HEK293 (cell line): ENCODE data around the gene PHKG2.

Source experiments
- CTCF ChIA-PET: fragments of 350-600 bp; formaldehyde crosslinking; extraction: SDS; loops from one replicate; lab custom pipeline; 2021; ENCODE audit warnings: antibody characterized with exemption; lab: Yijun Ruan, JAX
- POLR2A ChIA-PET: fragments of 300-600 bp; formaldehyde crosslinking; extraction: SDS; loops from one replicate; lab custom pipeline; 2020; ENCODE audit warnings: antibody characterized with exemption, inconsistent platforms; lab: Yijun Ruan, JAX
- H3K27ac ChIP-seq: fragments of 200-500 bp; sonication (Bioruptor generic); 2 replicates; pipeline ENCODE4 v1.5.1; 2014; ENCODE audit warnings: low read depth, low read length, control low read depth, inconsistent platforms; ENCODE audit errors: extremely low read depth
- H3K36me3 ChIP-seq, 2 experiments: fragments of 200-500 bp in 1 of 2; sonication (Bioruptor generic) in 1 of 2; 1 replicate in 1 of 2; 2 replicates in 1 of 2; pipeline ENCODE4 v1.5.1; 2014 to 2017; ENCODE audit warnings: inconsistent platforms in 2 of 2, low read length in 2 of 2; ENCODE audit not compliant: control insufficient read depth in 2 of 2, insufficient read depth in 1 of 2
- H3K4me1 ChIP-seq: fragments of 200-500 bp; sonication (Bioruptor generic); 2 replicates; pipeline ENCODE4 v1.5.1; 2014; ENCODE audit warnings: mild to moderate bottlenecking, low read length, inconsistent platforms; ENCODE audit not compliant: control insufficient read depth, insufficient read depth
- H3K4me3 ChIP-seq: 2 replicates; pipeline ENCODE4 v1.5.1; 2011; ENCODE audit warnings: low read depth, mild to moderate bottlenecking, control low read depth, low read length, moderate library complexity
- H3K9me3 ChIP-seq: fragments of 200-500 bp; sonication (Bioruptor generic); 2 replicates; pipeline ENCODE4 v1.5.1; 2014; ENCODE audit warnings: low read depth, low read length, inconsistent platforms; ENCODE audit not compliant: control insufficient read depth, insufficient read depth
- FEZF1 ChIP-seq: fragments of 450-650 bp; formaldehyde crosslinking; IDR thresholded peaks from 2 replicates; pipeline ENCODE4 v1.5.1; 2016; ENCODE audit warnings: missing biosample characterization, missing genetic modification characterization
- OVOL3 ChIP-seq: fragments of 450-650 bp; formaldehyde crosslinking; IDR thresholded peaks from 2 replicates; pipeline ENCODE4 v1.5.1; 2016; ENCODE audit warnings: missing biosample characterization, missing genetic modification characterization
- WT1 ChIP-seq: fragments of 450-650 bp; formaldehyde crosslinking; IDR thresholded peaks from 2 replicates; pipeline ENCODE4 v1.5.1; 2016; ENCODE audit warnings: missing biosample characterization, missing genetic modification characterization
- YY1 ChIP-seq: fragments of 450-650 bp; formaldehyde crosslinking; IDR thresholded peaks from 2 replicates; pipeline ENCODE4 v1.5.1; 2018; ENCODE audit warnings: missing biosample characterization, missing genetic modification characterization
- ZBTB20 ChIP-seq: fragments of 450-650 bp; formaldehyde crosslinking; IDR thresholded peaks from 2 replicates; pipeline ENCODE4 v1.5.1; 2016; ENCODE audit warnings: missing biosample characterization, missing genetic modification characterization
- ZBTB21 ChIP-seq: fragments of 450-650 bp; formaldehyde crosslinking; IDR thresholded peaks from 2 replicates; pipeline ENCODE4 v1.5.1; 2017; ENCODE audit warnings: missing biosample characterization, missing genetic modification characterization
- ZNF112 ChIP-seq: fragments of 450-650 bp; formaldehyde crosslinking; IDR thresholded peaks from 2 replicates; pipeline ENCODE4 v1.5.0; 2017; ENCODE audit warnings: missing biosample characterization, missing genetic modification characterization
- ZNF202 ChIP-seq: fragments of 450-650 bp; formaldehyde crosslinking; IDR thresholded peaks from 2 replicates; pipeline ENCODE4 v1.5.1; 2016; ENCODE audit warnings: missing biosample characterization, missing genetic modification characterization, borderline replicate concordance
- ZNF274 ChIP-seq, 2 experiments: fragments of 200-500 bp in 1 of 2; fragments of 450-650 bp in 1 of 2; sonication (Bioruptor generic) in 1 of 2; formaldehyde crosslinking in 1 of 2; IDR thresholded peaks; 2 replicates each; pipeline versions ENCODE4 v1.5.1 to v1.6.1; 2014 to 2016; ENCODE audit warnings: borderline replicate concordance in 1 of 2, inconsistent platforms in 1 of 2, low read length in 1 of 2, missing biosample characterization in 1 of 2, missing genetic modification characterization in 1 of 2
- ZNF335 ChIP-seq: fragments of 450-650 bp; formaldehyde crosslinking; conservative IDR thresholded peaks from 2 replicates; pipeline ENCODE4 v1.5.1; 2016; ENCODE audit warnings: missing biosample characterization, missing genetic modification characterization
- ZNF341 ChIP-seq: fragments of 450-650 bp; formaldehyde crosslinking; IDR thresholded peaks from 2 replicates; pipeline ENCODE4; 2016; ENCODE audit warnings: low read depth, missing biosample characterization, missing genetic modification characterization
- ZNF658 ChIP-seq: fragments of 450-650 bp; formaldehyde crosslinking; IDR thresholded peaks from 2 replicates; pipeline ENCODE4; 2016; ENCODE audit warnings: missing biosample characterization, missing genetic modification characterization
- ZNF707 ChIP-seq: fragments of 450-650 bp; formaldehyde crosslinking; IDR thresholded peaks from 2 replicates; pipeline ENCODE4 v1.5.1; 2016; ENCODE audit warnings: missing biosample characterization, missing genetic modification characterization
- ZNF768 ChIP-seq: fragments of 450-650 bp; formaldehyde crosslinking; IDR thresholded peaks from 2 replicates; pipeline ENCODE4 v1.5.1; 2018; ENCODE audit warnings: missing biosample characterization, mild to moderate bottlenecking, missing genetic modification characterization
- ZSCAN16 ChIP-seq: fragments of 450-650 bp; formaldehyde crosslinking; IDR thresholded peaks from 2 replicates; pipeline ENCODE4 v1.5.1; 2016; ENCODE audit warnings: missing biosample characterization, missing genetic modification characterization
- TF ChIP-seq, protein P1 (sequence below): fragments of 450-650 bp; formaldehyde crosslinking; IDR thresholded peaks from 2 replicates; pipeline ENCODE4 v1.5.1; 2017; ENCODE audit warnings: missing biosample characterization, missing genetic modification characterization
- TF ChIP-seq, protein P2 (sequence below): fragments of 450-650 bp; formaldehyde crosslinking; IDR thresholded peaks from 2 replicates; pipeline ENCODE4 v1.5.1; 2017; ENCODE audit warnings: missing biosample characterization, missing genetic modification characterization
- TF ChIP-seq, protein P3 (sequence below): fragments of 450-650 bp; formaldehyde crosslinking; conservative IDR thresholded peaks from 2 replicates; pipeline ENCODE4 v1.5.1; 2016; ENCODE audit warnings: low read depth, missing biosample characterization, missing genetic modification characterization

PHKG2 gene

DNA sequence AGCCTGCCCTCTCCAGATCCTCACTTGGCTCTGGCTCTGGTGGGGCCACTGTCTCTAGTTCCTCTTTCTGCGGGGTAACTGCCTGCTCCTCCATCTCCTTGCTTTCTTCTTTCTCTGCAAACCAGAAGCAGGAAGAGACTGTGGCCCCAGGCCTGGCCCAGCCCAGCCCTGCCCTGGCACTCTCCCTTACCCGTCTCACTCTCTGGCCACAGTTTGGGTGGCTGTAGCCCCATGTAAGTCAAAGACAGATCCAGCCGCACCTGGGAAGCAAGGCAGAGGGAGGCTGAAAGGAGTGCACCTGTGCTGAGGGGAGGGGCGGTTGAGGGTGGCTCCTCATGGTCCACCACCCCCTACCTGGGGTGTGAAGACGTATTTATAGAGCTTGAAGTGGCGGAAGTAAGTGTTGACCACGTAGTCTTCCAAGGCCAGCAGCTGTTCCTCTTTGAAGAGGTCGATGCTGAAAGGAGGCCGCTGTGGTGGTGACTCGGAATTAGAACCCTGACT lies 10.8 kb downstream of the PHKG2 start:
- no peak overlapping the region for H3K4me3 ChIP-seq
- TF ChIP-seq ZNF658 (tag by site-specific recombination) (no peak), ZNF274 (IDR thresholded peaks at IDR 0.05; ENCODE audit: low read length) (no peak), ZNF274 (tag by site-specific recombination; IDR thresholded peaks at IDR 0.05; ENCODE audit: borderline replicate concordance) (no peak), ZSCAN16 (tag by site-specific recombination) (no peak), OVOL3 (tag by site-specific recombination) (no peak), ZNF768 (tag by site-specific recombination) (no peak), ZNF202 (tag by site-specific recombination) (no peak), YY1 (tag by site-specific recombination) (no peak), ZBTB20 (no peak), ZNF707 (tag by site-specific recombination) (no peak), ZBTB21 (tag by site-specific recombination) (no peak), FEZF1 (tag by site-specific recombination) (no peak), ZNF112 (tag by site-specific recombination) (no peak)
- TF ChIP-seq, protein P1, sequence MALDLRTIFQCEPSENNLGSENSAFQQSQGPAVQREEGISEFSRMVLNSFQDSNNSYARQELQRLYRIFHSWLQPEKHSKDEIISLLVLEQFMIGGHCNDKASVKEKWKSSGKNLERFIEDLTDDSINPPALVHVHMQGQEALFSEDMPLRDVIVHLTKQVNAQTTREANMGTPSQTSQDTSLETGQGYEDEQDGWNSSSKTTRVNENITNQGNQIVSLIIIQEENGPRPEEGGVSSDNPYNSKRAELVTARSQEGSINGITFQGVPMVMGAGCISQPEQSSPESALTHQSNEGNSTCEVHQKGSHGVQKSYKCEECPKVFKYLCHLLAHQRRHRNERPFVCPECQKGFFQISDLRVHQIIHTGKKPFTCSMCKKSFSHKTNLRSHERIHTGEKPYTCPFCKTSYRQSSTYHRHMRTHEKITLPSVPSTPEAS (tag by site-specific recombination): no peak
- TF ChIP-seq, protein P2, sequence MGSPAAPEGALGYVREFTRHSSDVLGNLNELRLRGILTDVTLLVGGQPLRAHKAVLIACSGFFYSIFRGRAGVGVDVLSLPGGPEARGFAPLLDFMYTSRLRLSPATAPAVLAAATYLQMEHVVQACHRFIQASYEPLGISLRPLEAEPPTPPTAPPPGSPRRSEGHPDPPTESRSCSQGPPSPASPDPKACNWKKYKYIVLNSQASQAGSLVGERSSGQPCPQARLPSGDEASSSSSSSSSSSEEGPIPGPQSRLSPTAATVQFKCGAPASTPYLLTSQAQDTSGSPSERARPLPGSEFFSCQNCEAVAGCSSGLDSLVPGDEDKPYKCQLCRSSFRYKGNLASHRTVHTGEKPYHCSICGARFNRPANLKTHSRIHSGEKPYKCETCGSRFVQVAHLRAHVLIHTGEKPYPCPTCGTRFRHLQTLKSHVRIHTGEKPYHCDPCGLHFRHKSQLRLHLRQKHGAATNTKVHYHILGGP (tag by site-specific recombination): no peak
- TF ChIP-seq, all 188 proteins: peak for 0
- peaks cover 4% of the 10 kb centered on the region; the same call in 1 of the 2 replicates for H3K4me1 ChIP-seq
- H3K36me3 ChIP-seq: peaks cover 13 to 76% of the 10 kb centered on the region in 2 experiments; a peak in 2 of 3 replicates
- POLR2A ChIA-PET: interaction anchor here (0.5 to 4.9 kb wide), 3 partner anchors 11 to 381 kb away, joined by 3 to 47 read pairs (median 9); partner anchors contain the start of gene PHKG2
- H3K27ac ChIP-seq: no peak overlapping the region
- CTCF ChIA-PET: interaction anchor here (1.0 kb wide), 1 partner anchor 18 kb away, joined by 3 read pairs; no protein-coding TSS in a partner anchor
- no peaks in the 10 kb centered on the region for H3K9me3 ChIP-seq

DNA sequence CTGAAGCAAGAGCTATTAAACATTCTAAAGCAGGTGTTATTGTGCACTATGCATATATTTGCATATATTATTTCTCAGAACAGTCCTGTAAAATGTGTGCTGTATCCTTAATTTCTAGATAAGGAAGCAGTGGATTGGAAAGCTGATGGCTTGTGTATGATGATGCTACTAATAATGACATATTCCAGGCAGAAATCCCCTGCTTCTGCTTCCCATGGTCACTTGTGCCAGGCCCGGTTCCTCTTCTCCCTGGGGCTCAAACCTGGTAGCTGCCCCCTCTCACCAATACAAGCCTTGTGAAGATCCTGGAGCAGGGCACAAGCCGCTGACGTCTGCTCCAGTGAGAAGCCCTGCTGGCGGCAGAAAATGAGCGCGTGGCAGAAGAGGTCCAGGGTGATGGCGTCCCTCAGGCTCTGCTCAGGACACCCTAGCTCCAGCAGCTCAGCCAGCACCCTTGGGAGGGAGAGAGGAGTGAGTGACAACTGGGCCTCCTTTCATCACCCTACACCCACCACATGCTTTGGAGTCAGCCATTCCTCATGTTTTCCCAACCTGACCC lies 11.9 kb downstream of the PHKG2 start:
- POLR2A ChIA-PET: interaction anchor here (0.5 to 4.9 kb wide), 6 partner anchors 9 to 64 kb away, joined by 3 to 47 read pairs (median 5); partner anchors contain the start of gene PHKG2
- no peaks in the 10 kb centered on the region for H3K9me3 ChIP-seq
- no peak for TF ChIP-seq ZNF707 (tag by site-specific recombination)
- peak; percentile 53 for TF ChIP-seq ZNF335
- H3K36me3 ChIP-seq: peaks cover 5 to 76% of the 10 kb centered on the region in 2 experiments; a peak in 1 of 3 replicates
- CTCF ChIA-PET: interaction anchor here (0.6 to 1.0 kb wide), 5 partner anchors 17 to 689 kb away, joined by 3 to 4 read pairs (median 3); a partner anchor contains a TSS
- H3K4me3 ChIP-seq: no peak overlapping the region
- H3K4me1 ChIP-seq: peaks cover 4% of the 10 kb centered on the region; the same call in 1 of the 2 replicates
- H3K27ac ChIP-seq: no peak overlapping the region

DNA sequence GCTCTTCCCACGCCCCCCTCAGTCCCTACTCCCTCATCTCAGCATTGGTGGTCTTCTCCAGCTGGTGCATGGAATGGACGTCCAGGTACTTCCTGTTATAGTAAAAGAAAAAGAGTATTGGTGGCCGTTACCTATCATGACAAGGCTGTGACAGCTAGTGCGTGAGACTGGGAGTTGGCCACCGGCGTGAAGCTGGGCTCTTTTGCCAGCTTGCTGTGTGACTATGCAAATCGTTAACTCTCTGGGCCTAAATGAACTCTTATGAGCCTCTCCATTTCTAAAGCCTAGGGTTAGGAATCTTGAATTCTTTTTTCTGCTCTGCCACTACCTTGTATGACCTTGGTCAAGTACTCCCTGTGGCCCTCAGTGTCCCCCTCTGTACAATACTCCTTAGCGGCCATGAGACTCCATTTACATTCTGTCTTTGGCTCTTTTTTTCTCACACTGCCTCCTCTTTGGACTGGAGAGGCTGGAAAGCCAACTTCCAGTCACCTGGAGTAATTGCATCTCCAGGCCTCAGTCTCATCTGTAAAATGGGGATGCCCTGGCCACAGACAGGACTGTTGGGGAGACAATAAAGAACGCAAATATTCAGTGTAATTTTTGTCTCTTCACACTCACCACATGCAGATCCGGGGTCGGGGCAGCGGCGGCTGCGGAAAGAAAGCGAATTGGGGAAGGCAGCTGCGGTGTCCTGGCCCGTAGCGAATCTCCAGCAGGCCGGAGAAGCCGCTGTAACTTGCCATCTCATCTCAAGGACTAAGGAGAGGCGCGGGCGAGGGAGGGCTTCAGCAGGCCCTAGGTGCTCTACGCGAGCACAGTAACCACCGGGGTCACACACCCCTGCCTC lies 12.6 kb downstream of the PHKG2 start:
- Histone ChIP-seq H3K4me3 (peak overlapping the region; percentile 95), H3K36me3 (peaks cover 6 to 77% of the 10 kb centered on the region in 2 experiments; a peak in 1 of 3 replicates), H3K4me1 (peaks cover 4% of the 10 kb centered on the region; the same call in 1 of the 2 replicates), H3K9me3 (no peaks in the 10 kb centered on the region), H3K27ac (peak overlapping the region; percentile 83; the same call in 1 of the 2 replicates)
- ChIA-PET POLR2A (interaction anchor here (0.5 to 4.9 kb wide), 7 partner anchors 10 to 65 kb away, joined by 3 to 47 read pairs (median 5); partner anchors contain the start of gene PHKG2), CTCF (interaction anchor here (0.6 to 1.0 kb wide), 4 partner anchors 10 to 181 kb away, joined by 3 read pairs; a partner anchor contains a TSS)
- TF ChIP-seq WT1 (tag by site-specific recombination) (no peak), ZNF341 (tag by site-specific recombination) (peak; percentile 78)
- TF ChIP-seq, protein P3, sequence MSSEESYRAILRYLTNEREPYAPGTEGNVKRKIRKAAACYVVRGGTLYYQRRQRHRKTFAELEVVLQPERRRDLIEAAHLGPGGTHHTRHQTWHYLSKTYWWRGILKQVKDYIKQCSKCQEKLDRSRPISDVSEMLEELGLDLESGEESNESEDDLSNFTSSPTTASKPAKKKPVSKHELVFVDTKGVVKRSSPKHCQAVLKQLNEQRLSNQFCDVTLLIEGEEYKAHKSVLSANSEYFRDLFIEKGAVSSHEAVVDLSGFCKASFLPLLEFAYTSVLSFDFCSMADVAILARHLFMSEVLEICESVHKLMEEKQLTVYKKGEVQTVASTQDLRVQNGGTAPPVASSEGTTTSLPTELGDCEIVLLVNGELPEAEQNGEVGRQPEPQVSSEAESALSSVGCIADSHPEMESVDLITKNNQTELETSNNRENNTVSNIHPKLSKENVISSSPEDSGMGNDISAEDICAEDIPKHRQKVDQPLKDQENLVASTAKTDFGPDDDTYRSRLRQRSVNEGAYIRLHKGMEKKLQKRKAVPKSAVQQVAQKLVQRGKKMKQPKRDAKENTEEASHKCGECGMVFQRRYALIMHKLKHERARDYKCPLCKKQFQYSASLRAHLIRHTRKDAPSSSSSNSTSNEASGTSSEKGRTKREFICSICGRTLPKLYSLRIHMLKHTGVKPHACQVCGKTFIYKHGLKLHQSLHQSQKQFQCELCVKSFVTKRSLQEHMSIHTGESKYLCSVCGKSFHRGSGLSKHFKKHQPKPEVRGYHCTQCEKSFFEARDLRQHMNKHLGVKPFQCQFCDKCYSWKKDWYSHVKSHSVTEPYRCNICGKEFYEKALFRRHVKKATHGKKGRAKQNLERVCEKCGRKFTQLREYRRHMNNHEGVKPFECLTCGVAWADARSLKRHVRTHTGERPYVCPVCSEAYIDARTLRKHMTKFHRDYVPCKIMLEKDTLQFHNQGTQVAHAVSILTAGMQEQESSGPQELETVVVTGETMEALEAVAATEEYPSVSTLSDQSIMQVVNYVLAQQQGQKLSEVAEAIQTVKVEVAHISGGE (tag by site-specific recombination): no peak
